HG03521 (cell line): ENCODE data around the gene ZDHHC12.

Source experiments
- ATAC-seq: cut with Tn5 transposase; IDR thresholded peaks from one replicate; pipeline ENCODE4 v1.9.1; 2021; ENCODE audit warnings: mild to moderate bottlenecking, moderate library complexity; ENCODE audit not compliant: unreplicated experiment

Gene ZDHHC12

DNA sequence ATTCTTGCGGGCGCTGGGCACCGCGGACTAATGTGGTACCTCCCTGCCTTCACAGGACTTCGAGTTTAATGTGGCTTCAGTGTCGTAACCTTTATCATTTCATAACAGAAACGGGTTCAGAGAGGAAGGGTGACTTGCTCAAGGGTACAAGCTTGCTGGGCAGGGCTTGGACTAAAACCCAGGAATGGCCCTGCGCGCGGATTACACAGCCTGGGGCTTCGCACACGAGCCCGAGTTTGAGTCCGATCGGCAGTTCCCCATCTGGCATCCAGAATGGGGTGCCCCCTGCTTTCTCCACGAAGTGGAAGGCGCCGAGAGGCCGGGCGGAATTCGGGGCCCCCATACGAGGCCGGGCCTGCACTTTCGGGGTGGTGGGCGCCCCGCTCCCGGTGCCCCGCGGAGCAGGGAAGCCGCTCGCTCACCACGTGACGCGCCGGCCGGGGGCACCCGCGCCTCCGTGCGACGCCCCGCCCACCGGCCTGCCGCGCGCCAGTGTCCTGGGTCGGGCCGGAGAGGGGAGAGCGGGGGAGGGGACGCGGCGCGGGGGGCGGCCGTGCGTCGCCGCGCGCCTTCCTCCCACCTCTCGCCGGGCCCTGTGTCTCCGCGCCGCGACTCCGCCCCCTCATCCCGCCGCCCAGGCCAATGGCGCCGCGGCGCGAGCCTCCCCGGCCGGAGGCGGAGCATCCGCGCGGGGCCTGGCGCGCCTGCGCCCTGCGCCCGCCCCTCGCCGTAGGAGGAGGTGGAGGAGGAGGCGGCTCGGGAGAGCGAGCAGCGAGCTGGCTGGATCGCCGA lies 35.2 kb downstream of the ZDHHC12 start, which contains the start of gene SET:
Gene SET, plus strand, starts transcription at position 722 of the 792 bp plus-strand sequence. CDS start 361 bp downstream, outside the sequence.
- ATAC-seq, result peak; percentile 75

DNA sequence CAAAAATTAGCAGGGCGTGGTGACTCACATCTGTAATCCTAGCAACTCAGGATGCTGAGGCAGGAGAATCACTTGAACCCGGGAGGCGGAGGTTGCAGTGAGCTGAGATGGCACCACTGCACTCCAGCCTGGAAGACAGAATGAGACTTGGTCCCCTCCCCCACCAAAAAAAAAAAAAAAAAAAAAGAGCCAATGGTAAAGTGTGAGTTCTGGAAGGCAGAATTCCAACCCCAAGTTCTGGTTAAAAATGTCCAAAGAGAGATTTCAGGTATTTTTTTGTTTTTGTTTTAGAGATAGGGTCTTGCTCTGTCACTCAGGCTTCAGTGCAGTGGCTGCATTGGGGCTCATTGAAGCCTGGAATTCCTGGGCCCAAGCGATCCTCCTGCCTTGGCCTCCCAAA lies 36.5 kb downstream of the ZDHHC12 start:
- no peak for ATAC-seq

DNA sequence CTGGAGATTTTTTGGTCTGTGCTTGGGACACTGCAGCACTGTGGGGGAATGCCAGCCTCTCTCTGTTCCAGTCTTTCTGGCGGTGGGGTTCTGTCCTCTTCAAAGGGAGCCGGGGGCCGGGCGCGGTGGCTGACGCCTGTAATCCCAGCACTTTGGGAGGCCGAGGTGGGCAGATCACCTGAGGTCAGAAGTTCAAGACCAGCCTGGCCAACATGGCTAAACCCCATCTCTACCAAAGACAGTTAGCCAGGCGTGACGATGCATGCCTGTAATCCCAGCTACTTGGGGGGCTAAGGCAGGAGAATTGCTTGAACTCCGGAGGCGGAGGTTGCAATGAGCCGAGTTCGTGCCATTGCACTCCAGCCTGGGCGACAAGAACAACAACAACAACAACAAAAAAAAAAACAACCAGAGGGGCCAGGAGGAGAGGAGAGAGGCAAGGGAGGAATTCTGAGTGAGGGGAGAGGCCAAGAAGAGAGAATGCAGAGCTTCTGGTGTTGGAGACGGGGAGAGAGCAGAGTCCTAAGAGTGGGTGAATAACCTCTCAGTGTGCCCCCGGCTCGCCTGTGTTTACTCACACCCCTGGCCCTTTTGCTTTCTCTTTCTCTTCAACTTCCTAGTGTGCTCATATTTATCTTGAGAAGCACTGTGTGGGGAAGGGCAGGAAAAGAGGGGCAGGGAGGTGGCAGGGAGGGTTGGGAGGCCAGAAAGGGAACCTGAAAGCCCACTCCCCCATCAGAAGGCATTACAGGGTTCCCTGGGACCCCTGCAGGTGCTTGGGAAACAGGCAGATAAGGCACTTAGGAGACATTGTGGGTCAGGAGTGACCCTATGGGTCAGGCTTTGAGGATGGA lies 38.1 kb downstream of the ZDHHC12 start:
- no peak for ATAC-seq

DNA sequence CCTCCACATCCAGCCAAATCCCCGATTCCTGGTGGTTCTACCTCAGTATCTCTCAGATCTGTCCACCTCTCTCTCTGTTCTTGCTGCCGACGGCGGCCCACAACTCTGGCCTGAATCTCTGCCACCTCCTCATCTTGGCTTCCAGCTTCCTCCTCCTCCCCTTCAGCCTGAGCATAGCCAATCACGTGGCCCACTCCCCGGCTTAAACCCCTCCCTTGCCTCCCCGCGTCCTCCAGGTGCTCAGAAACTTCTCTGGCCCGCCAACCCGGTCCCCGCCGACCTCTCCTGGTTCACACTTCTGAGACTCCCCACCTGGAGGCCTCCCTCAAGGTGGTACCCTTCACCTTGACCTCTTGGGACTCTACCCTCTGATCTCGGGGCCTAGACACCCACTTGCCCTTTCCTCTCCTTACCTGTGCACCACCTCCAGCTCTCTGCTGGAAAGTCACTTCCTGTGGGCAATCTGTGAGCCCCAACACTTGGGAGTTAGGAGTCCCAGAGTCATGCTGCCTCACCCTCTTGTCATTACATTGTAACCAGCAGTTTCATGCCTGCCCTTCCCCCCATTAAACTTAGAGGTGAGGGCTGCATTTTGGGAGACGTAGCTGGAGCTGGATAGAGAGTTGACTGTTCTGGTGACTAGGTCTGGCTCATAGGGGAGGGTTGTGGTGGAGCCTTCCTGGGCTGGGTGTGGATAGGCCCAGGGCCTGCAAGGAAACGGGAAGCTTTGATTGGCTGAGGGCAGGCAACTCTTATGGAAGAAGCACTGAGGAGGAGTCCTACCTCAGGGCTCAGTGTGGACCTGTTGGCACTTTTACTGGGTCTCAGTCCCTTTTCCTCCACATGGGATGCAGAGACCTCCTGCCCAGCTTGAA lies 39.4 kb downstream of the ZDHHC12 start:
- no peak for ATAC-seq

DNA sequence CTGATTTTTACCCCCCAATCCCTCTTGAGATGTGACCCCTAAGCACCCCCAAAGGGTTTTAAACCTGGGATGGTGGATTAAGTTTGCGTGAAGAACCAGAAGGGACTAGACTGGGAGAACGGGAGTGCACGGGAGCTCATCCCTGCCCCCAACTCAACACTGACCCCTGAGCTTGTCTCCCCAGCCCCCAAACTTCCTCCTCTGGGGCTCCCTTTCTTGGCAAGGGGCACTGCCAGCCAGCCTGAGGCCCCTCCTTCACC lies 39.9 kb downstream of the ZDHHC12 start:
- ATAC-seq, result no peak

DNA sequence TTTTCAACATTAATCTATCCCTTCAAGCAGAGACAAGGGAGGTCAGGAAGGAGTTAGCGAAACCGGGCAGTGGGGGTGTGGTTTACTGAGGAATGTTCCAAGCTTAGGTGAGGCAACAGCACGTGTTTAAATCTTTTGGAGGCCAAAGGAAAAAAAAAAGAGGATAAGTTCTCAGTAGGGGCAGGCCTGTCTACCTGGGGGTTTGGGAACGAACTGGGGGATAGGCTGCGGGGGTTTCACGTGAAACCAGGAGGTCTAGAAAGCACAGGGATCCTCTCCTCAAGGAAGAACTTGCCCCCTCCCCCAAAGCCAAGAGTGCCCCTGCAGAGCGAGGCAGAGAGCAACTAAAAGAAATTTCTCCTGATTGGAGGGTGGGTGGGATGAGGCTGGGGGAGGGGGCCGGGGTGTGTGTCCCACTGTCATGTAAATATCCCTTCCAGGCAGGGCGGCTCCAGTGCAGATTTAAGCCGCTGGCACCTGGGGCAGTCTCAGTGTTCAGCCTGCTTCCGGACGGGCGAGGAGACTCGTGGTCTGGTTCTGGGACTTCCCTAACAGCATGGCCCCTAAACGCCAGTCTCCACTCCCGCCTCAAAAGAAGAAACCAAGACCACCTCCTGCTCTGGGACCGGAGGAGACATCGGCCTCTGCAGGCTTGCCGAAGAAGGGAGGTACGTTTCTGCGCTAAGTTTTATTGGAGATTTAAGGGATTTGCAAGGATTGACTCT lies 40.4 kb downstream of the ZDHHC12 start:
- ATAC-seq, result no peak

DNA sequence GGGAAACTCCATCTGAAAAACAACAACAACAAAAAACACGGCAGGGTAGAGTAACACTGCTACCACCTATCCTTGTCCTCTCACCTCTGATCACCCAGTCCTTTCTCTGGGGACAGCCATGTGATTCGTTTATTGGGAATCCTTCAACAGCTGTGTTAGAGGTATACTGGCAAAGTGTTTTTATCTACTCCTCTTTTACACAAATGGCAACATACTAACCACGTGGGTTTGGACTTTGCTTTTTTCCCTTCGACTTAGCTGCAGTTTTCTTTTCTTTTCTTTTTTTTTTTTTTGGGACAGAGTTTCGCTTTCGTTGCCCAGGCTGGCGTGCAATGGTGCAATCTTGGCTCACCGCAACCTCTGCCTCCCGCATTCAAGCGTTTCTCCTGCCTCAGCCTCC lies 46.1 kb downstream of the ZDHHC12 start:
- no peak for ATAC-seq

DNA sequence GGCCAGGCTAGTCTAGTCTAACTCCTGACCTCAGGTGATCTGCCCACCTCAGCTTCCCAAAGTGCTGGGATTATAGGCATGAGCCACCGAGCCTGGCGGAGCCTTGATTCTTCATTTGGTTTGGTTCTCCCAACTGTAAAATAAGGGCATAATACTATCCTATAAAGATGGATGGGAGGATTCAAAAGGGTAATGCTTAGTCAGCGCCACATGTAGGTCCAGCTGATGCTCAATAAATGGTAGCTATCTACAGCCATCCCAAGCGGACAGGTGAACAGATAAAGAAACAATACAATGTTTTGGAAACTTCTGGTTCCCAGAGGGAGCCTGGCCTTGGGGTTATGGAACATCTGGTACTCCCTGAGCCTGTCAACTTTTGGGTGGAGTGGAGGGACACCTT lies 48.5 kb downstream of the ZDHHC12 start:
- no peak for ATAC-seq
